ENCODE data around the gene CGNL1. TPM values are rescaled to one million over a fixed set of nuclear protein-coding genes. Genes with fewer than 3 reads are reported as not detected.

The CGNL1 gene
- total RNA-seq, 4 donors from 2014 or later: 1.6 to 3.3 (median 2.6) TPM

- no peak for TF ChIP-seq CTCF (IDR thresholded peaks at IDR 0.05; ENCODE audit: low read depth)
Measured at GRCh38 chr15:57598346-57598745, 222.0 kb downstream of the CGNL1 start.

GRCh38 chr15:57599296-57599810 is 223.0 kb downstream of the CGNL1 start:
- TF ChIP-seq CTCF (IDR thresholded peaks at IDR 0.05; ENCODE audit: low read depth): no peak

- no peak for TF ChIP-seq CTCF (IDR thresholded peaks at IDR 0.05; ENCODE audit: low read depth)
Measured at GRCh38 chr15:57600197-57600596, 223.9 kb downstream of the CGNL1 start.

Small RNAs within 50 kb of the gene (small RNA-seq; reads per million reads assigned to genes)
- not detected for gene RNU6-844P

Other genes with a start within 250 kb of the CGNL1 start
- gene MYZAP, start 215.4 kb downstream of the CGNL1 start, total RNA-seq: 10 to 100 TPM; 22.5 to 31.8 (median 28.3) TPM